ENCODE results near the gene SFTPB.

DNA sequence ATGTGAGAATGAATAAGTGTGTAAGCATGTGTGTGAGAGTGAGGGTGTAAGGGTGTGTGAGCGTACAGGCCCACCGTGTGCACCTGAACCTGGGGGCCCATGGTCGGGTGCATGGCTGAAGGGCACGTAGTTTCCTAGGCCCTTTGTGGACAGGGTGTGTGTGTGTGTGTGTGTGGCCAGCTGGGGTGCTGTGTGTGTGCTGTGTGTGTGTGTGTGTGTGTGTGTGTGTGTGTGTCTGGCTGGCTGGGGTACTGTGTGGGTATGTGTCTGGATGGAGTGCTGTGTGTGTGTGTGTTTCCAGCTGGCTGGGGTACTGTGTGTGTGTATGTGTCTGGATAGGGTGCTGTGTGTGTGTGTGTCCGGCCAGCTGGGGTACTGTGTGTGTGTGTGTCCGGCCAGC is 2.0 kb downstream of the SFTPB start:
- TF ChIP-seq, protein P1, sequence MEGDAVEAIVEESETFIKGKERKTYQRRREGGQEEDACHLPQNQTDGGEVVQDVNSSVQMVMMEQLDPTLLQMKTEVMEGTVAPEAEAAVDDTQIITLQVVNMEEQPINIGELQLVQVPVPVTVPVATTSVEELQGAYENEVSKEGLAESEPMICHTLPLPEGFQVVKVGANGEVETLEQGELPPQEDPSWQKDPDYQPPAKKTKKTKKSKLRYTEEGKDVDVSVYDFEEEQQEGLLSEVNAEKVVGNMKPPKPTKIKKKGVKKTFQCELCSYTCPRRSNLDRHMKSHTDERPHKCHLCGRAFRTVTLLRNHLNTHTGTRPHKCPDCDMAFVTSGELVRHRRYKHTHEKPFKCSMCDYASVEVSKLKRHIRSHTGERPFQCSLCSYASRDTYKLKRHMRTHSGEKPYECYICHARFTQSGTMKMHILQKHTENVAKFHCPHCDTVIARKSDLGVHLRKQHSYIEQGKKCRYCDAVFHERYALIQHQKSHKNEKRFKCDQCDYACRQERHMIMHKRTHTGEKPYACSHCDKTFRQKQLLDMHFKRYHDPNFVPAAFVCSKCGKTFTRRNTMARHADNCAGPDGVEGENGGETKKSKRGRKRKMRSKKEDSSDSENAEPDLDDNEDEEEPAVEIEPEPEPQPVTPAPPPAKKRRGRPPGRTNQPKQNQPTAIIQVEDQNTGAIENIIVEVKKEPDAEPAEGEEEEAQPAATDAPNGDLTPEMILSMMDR (conservative IDR thresholded peaks at IDR 0.05): no peak
- no peak for TF ChIP-seq EZH2 (IDR thresholded peaks at IDR 0.05; ENCODE audit: low read depth)

All from PC-9 (cell line).